HepG2 (cell line): Measurements from ENCODE around the gene STK32C.

Experiments
- CTCF ChIP-seq: sonication (generic); formaldehyde crosslinking; IDR thresholded peaks from 2 replicates; pipeline ENCODE4 v1.5.0; 2020; ENCODE audit warnings: mild to moderate bottlenecking, missing genetic modification reagents, moderate library complexity
- E2F2 ChIP-seq: sonication (generic); formaldehyde crosslinking; IDR thresholded peaks from 2 replicates; pipeline ENCODE4 v1.4.0; 2020; ENCODE audit warnings: missing genetic modification reagents, borderline replicate concordance
- HCFC1 ChIP-seq: fragments of 150-350 bp; IDR thresholded peaks from 2 replicates; pipeline ENCODE4 v1.6.1; 2014; ENCODE audit warnings: low read depth, low read length
- KLF6 ChIP-seq: IDR thresholded peaks from 2 replicates; pipeline ENCODE4 v1.8.0; 2016; ENCODE audit warnings: missing biosample characterization, missing genetic modification reagents
- MNT ChIP-seq: fragments of 450-650 bp; IDR thresholded peaks from 2 replicates; pipeline ENCODE4 v1.6.1; 2016
- NFYB ChIP-seq: sonication (generic); formaldehyde crosslinking; IDR thresholded peaks from 2 replicates; pipeline ENCODE4 v1.4.0; 2020; ENCODE audit warnings: missing genetic modification reagents
- ZNF274 ChIP-seq: sonication (generic); formaldehyde crosslinking; IDR thresholded peaks from 2 replicates; pipeline ENCODE4 v1.5.1; 2020; ENCODE audit warnings: mild to moderate bottlenecking, missing genetic modification reagents

GRCh38 chr10:132206377-132206745 is 101.4 kb downstream of the STK32C start:
- TF ChIP-seq NFYB (CRISPR knock-in tag), result no peak
- TF ChIP-seq E2F2 (CRISPR knock-in tag), result no peak
- TF ChIP-seq KLF6 (CRISPR knock-in tag), result no peak
- TF ChIP-seq CTCF, result no peak
- no peak for TF ChIP-seq HCFC1
- no peak for TF ChIP-seq ZNF274
- no peak for TF ChIP-seq MNT
